Testis (tissue), 2 donors: ENCODE data around the gene TMEM273.

Experiments used
- CTCF ChIP-seq, 3 experiments: fragments of 450-650 bp in 2 of 3; fragments of 200-600 bp in 1 of 3; sonication (generic) in 1 of 3; IDR thresholded peaks; one replicate each; pipeline ENCODE4 v1.5.1; 2016 to 2019; ENCODE audit warnings: antibody characterized with exemption in 3 of 3, mild to moderate bottlenecking in 2 of 3, moderate library complexity in 1 of 3
- POLR2A ChIP-seq: fragments of 450-650 bp; IDR thresholded peaks from one replicate; pipeline ENCODE4 v1.6.1; 2017; ENCODE audit warnings: antibody characterized with exemption, mild to moderate bottlenecking, moderate library complexity

- TF ChIP-seq POLR2A: no peak
- no peak for TF ChIP-seq CTCF (IDR thresholded peaks at IDR 0.05)
These were observed 24.6 kb upstream of the TMEM273 start for GRCh38 chr10:49212783-49213182.
